NCI-H774 (cell line): ENCODE data around the gene SUCLA2.
"Not testable (repeated sequence)": the region's sequence is repeated elsewhere in the genome, so short reads cannot be mapped to it uniquely, and the experiment has no call there.

ENCODE experiments used
- DNase-seq: peaks from one replicate; lab custom pipeline; 2025; lab: John Stamatoyannopoulos, UW

SUCLA2 gene

DNA sequence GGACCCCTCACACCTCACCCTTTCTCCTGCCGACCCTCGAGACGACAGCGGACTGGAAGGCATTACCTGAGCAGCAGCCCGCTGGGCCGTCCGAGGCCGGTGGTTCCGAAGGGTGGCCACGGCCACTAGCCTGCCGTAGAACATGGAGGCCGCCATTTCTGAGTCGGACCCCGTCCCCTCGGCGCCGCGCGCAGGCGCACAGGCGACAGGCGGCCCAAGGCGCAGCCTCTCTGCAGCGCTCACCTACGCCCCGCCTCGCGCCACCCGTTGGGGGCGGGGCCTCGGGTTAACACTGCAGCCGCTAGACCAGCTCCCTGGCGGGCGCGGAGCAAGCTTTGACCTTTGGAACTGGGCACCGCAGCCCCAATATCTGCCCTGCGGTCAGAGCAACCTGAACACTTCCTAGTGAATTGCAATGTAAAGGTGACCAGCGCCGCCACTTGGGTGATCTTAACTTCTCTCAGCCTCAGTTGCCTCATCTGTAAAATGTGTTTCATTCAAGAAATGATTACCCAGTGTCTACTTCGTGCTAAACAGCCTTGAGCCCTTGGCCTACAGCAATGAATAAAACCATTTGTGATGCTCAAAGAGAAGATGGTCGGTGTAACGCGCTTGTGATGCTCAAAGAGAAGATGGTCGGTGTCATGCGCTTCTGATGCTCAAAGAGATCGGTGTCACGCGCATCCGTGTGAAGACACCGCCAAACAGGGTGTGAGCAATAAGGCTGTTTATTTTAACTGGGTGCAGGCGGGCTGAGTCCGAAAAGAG lies at the start of gene SUCLA2:
TSS of gene SUCLA2 (minus strand) at position 160 of the 768 bp plus-strand sequence. CDS start at position 156, 4 bp downstream.
- peak; percentile 68 for DNase-seq

DNA sequence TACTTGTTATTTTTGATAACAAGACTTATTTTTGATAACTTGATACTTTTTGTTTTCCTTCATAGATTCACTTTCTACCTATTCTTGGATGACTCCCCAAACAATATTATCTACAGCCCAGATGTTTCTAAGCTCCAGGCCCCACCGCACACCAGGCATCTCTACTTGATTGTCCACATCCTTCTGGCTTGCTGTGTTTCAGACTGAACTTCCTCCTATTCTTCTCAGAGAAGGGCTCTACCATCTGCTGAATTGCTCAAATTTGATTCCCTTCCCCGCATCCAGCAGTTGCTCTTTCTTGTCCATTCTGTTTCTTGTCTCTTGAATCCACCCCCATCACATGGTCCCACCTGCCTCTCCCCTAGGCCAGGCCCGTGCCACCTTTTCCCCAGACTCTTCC lies 49.5 kb upstream of the SUCLA2 start:
- no peak for DNase-seq

DNA sequence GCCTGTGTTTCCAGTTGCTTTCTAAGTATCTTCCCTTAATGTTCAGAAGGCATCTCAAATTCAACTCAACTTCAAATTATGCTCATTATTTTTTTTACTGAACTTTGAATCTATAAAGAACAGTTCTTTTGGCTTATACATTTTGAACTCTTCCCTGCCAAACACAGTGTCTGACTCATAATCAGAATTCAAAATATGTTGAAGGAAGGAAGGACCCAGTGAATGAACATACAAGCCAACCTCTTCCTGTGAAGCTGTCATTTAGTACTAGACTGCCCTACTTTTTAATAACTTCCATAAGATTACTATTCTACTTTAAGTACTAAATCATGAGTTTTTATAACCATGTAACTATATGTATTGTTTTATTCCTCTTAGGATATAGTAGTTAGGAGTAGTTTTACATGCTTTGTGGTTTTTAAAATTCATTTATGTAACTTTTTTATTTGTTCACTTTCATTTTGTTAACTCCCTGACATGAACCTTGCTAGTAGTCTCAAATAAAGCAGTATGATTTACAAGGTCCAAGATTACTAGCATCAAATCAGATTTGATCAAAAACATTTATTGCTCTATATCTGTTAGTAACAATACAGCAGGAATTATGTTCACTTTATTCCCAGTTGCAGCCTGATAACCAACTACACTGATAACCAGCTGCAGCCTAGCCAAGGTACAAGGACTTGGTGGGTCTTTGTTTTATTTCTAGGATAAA lies 42.9 kb upstream of the SUCLA2 start:
- no peak for DNase-seq

DNA sequence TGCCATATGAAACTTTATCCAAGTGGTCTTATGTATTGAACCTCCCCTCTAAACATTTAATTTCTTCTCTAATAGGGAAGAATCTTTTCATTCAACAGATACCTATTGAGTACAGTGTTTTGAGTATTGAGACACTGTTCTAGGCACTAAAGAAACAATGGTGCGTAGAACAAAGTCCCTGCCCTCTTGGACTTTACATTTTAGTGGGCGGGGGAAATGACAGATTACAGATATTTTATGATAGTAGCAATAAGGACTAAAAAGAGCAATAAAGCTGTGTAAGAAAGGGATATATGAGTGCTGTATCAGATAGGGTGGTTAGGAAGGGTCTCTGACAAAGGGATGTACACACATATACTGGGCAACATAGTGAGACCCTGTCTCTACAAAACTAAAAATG lies 41.8 kb upstream of the SUCLA2 start:
- no peak for DNase-seq

DNA sequence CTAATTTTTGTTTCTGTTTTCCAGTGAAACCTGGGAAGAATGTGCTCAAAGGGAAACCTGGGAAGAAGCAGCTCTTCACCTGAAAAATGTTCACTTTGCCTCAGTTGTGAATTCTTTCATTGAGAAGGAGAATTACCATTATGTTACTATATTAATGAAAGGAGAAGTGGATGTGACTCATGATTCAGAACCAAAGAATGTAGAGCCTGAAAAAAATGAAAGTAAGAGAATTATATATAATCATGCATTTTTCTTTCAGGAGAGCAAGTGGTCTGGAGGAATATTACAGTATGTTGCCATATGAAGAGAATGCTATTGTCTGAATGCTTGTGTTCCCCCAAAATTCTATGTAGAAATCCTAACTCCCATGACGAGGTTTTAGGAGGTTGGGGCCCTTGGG lies 39.8 kb upstream of the SUCLA2 start:
- no peak for DNase-seq

DNA sequence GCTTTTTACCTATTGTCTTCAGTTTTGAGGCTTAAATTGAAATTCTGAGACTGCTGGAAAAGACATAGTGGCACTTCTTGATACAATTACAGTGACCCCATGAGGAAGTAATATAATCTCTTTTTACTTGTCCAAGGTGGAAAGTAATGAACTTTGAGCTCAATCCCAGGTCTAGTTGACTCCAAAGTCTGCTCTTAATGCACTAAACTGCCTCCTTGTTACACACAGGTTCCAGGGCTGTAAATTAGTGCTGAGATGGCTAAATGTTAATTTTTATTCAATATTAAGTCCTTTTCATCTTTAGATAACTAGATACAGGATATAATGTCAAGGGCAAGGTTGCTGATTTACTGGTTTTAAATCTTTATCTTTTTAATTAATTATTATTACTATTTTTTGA lies 39.0 kb upstream of the SUCLA2 start:
- DNase-seq, result no peak

DNA sequence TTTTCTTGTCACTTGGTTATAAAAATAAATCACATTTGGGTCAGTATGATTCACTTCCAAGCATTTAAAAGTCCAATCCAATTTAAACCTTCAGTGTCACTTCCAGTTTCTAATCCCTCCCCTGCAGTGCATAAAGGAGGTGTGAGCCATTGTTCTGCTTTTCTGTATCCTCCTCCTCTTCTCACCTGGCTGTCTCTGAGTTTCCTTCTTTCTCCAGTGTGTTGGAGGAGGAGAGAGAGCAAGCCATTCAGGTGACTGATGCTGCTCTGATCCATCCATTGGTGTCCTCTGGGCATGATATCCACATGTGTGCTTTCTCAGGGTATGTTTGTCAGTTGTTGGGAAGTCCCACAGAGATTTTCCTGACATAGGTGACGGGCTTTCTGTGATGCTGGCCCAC lies 37.7 kb upstream of the SUCLA2 start:
- DNase-seq, result no peak

DNA sequence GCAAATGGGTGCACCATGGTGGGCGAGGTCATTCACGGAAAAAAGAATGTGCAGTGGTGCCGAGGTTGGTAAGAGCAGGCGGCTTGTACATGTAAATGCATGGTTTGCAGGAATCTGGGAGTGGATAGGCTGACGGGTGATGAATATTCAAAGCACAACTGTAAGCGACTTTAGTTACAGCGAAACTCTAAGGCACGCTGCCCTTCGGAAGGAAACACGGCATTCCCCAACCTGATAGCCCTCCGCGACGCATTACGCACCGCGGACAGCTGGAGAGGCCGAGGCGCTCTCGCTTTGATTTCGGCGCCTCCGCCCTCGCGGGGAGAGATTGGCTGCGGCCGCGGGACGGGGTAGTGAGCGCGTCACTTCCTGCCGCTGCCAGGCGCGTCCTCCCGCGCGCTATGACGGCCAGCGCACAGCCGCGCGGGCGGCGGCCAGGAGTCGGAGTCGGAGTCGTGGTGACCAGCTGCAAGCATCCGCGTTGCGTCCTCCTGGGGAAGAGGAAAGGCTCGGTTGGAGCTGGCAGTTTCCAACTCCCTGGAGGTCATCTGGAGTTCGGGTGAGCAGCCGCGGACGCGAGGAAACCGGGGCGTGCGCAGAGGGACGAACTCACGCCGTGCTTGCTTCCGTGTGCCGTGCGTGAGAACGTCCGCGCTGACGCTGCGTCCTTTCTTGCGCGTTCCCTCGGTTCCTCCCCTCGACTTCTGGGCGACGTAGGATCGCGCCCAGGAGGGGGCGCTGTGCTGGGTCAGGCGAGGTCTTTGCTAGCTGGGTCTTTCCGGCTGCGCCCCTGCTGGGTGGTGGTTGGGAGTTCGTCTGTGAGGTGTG lies 36.5 kb upstream of the SUCLA2 start, which contains the start of gene NUDT15:
TSS of gene NUDT15 (plus strand) at position 381 of the 828 bp plus-strand sequence. CDS start at position 402, 21 bp downstream.
- DNase-seq, result peak; percentile 85

DNA sequence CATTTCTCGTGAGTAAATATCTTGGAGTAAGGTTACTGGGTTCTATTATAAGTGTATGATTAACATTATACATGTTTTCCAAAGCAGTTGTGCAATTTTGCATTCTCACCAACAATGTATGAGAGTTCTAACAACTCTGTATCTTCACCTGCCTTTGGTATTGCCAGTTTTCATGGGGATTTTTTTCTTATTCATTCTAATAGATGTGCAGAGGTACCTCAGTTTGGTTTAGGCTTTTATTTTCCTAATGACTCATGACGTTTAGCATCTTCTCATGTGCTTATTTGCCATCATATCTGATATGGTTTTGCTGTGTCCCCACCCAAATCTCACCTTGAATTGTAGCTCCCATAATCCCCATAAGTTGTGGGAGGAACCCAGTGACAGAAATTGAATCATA lies 28.8 kb upstream of the SUCLA2 start:
- DNase-seq, result no peak

DNA sequence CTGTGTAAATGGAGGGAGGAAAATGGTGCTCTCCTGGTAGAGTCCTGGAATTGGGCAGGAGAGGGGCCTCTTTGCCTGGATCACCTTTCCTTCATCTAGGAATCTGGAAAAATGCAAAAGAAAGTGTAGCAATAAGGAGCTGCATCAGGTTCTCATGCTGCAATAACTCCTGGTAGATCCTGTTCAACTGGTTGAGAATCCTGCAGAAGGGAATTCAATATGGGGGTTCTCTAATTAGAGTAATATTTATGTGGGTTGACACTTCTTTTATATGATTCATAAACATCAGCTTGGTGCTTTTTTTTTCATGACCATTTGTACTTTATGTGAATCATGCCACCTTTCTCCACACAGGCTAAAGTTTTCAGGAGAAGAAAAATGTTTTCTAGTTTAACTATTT lies 27.0 kb upstream of the SUCLA2 start:
- no peak for DNase-seq

DNA sequence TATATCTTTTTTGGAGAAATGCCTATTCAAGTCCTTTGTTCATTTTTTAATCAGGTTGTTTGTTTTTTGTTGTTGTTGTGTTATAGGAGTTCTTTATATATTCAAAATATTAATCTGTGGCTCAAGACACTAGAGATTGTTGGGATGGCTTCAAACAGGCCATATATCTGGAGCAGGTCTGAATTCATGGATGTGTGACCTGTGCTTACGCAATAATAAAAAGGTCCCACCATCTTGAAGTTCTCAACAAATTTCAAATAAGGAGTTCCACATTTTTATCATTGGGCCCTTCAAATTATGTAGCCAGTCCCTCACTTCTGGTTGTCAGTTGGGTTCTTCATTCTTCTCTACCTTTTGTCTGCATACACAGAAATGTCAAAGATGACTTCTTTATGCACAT lies 18.7 kb upstream of the SUCLA2 start:
- DNase-seq, result no peak

DNA sequence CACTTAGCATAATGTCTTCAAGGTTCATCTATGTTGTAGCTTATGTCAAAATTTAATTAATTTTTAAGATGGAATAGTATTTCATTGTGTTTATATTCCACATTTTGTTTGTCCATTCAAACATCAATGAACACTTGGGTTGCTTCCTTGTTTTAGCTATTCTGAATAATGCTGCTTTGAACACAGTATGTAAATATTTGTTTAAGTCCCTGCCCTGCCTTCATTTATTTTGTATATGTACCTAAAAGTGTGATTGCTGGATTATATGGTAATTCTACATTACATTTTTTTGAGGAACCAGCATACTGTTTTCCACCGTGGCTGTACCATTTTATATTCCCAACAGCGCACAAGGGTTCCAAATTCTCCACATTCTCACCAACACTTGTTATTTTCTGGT lies 17.6 kb upstream of the SUCLA2 start:
- DNase-seq, result no peak

DNA sequence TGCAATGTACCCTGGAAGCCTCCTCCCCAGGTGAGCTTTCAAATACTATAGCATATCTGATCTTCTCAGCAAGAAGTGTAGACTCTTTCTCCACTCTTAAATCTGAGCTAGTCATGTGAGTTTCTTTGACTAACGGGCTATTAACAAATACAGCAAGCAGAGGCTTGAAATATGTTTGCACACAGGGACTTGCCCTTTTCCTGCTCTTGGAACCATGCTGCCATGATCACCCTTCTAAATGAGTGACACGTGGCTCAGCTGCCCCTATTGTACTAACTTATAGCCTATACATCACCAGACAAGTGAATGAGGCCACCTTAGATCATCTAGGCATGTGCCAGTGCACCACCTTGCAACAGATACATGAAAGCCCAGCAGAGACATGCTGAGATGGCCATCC lies 13.3 kb upstream of the SUCLA2 start:
- DNase-seq, result no peak

DNA sequence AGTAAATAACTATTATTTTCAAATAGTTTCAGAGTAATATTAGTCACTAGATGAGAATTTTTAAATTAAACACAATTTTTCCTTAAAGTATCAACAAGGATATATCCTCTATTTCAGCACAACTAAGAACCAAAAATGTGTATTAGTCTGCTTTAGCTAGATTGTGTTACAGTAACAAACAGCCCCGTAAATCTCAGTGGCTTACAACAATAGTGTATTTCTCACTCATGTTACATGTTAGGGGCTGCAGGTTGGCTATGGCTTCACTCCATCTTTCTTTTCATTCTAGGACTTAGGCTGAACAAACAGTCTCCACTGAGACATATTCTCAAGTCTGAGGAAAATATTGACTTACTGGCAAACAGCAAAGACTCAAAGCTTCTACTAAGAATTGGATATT lies 11.6 kb upstream of the SUCLA2 start:
- no peak for DNase-seq

DNA sequence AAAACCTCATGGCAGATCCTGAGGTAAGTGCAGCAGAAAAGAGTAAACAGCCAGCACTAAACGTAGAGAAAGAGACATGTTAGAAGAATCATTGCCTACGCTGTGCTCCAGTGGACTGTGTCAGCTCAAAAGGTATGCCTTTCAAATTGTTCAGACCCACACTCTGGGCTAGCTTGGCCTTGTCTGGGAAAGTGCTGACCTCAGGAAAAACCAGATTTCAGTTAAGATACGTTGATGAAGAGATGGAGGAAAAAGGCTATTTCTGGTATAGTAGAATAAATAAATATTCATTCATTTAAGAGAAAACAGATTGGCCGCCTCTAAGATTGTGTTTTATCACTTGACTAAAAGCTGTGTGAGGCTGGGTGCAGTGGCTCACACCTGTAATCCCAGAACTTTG lies 9.6 kb upstream of the SUCLA2 start:
- DNase-seq, result no peak

DNA sequence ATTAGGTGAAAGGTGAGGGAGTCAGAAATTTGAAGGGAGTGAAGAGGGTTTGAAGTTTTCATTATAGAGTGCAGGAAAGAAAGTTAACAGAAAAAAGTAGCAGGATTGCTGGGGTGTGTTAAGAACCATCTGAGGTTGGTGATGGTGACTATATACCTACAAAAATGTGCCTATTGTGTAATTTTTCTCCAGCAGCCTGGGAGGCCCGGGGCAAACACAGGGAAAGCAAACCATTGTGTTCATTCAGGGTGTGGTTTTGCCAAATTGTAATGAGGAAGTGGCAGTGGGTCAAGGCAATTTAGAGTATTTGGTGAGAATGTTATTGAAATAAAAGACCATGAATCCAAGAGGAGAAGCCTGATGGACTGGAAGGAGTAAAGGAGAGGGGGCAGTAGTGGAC lies 8.2 kb upstream of the SUCLA2 start:
- no peak for DNase-seq

DNA sequence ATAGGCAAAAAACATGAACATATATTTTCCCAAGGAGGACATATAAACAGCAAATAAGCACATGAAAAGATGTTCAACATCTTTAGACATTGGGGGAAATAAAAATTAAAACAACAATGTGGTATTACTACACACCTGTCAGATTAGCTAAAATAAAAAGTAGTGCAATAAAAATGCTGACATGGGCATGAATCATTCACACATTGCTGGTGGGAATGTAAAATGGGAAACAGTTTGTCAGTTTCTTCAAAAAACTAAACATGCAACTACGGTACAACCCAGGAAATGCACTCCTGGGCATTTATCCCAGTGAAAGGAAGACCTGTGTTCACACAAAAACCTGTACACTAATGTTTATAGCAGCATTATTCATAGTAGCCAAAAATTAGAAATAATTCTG lies 5.3 kb upstream of the SUCLA2 start:
- no peak for DNase-seq

DNA sequence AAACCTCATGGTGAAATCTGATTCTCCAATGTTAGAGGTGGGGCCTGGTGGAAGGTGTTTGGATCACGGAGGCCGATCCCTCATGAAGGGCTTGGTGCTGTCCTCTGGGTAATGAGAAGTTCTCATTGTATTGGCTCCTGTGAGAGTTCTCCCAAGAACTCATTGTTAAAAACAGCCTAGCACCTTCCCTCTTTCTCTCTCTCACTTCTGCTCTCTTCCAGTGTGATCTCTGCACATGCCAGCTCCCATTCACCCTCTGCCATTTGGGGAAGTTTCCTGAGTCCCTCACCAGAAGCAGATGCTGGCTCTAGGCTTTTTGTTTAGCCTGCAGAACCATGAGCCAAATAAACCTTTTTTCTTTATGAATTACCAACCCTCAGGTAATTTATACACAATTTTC lies 3.1 kb upstream of the SUCLA2 start:
- DNase-seq, result no peak

DNA sequence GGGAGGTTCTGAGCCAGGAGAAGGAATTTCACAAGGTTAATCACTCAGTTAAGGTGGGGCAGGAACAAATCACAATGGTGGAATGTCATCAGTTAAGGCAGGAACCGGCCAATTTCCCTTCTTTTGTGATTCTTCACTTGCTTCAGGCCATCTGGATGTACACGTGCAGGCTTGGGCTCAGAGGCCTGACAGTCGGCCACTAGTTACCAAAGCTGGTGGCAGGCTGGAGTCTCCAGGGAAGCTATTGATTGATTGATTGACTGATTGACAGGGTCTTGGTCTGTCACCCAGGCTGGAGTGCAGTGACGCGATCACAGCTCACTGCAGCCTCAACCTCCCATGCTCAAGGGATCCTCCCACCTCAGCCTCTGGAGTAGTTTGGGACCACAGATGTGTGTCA lies 926 bp upstream of the SUCLA2 start:
- not testable (repeated sequence) for DNase-seq

DNA sequence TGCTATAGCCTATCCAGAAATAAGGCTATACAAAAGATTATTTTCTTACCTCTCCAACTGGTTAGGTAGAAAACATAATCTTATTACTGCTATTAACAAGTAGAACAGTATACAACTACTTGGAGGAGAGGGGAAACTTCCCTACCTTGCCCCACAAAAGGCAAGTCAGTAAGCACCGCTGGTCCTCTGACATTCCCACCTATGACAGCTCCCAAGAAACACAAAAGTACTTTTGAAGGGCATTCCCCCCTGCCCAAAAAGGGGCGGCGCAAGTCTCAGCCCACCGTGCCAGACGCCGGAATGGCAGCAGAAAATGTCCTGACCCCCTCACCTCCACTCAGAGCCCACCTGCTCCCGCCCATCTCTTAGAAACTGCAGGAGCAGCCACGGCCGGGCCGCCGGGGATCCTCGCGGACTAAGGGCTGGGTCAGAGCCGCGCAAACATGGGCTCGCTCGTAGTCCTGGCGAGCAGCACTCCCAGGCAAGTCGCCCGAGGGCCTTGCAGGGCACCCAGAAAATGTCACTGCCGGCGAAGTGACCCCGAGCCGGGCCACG lies 437 bp downstream of the SUCLA2 start:
- DNase-seq, result no peak

DNA sequence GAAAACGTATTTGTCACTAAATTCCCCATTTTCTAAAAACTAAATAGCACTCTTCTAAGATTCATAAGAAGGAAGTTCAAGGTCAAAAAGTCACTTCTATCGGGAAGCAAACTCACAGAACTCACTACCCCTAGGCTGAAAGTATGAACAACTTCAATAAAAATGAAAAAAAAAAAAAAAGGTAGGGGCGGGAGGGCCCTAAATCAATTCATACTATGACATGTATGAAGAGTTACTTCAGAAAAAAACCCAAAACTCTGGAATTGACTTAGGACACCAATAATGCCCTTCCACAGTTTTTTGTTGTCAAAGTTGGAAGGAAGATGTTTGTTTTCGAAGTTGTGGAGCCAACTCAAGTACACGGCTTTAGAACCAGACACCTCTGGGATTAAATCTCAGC lies 1.1 kb downstream of the SUCLA2 start:
- DNase-seq, result no peak

DNA sequence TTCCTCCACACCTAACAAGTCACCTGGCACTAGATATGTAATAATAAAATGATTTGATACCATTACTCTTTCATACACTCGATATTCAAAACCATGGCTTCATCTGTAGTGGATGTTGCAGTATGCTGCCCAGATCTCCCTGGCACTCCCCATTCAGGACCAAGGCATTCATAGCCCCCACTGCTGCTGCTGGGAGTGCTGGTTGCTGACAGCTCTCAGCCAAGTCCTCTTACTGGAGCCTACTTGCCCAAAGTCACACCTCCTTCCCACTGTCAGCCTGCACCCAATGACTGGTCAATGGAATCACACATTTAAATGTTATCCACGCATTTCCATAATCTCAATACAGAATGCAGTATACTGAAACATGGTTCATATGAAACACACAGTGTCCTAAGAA lies 3.7 kb downstream of the SUCLA2 start:
- no peak for DNase-seq
